Measurements from ENCODE around the gene E2F6. TPM values are rescaled to one million over a fixed set of nuclear protein-coding genes. Genes with fewer than 3 reads are reported as not detected.

The E2F6 gene
- total and polyA plus RNA-seq, 2 of the 13 experiments (the other 11 are each of a cell fraction or from before 2014, with no cell fraction given), result 27.3 to 36.0 TPM

DNA sequence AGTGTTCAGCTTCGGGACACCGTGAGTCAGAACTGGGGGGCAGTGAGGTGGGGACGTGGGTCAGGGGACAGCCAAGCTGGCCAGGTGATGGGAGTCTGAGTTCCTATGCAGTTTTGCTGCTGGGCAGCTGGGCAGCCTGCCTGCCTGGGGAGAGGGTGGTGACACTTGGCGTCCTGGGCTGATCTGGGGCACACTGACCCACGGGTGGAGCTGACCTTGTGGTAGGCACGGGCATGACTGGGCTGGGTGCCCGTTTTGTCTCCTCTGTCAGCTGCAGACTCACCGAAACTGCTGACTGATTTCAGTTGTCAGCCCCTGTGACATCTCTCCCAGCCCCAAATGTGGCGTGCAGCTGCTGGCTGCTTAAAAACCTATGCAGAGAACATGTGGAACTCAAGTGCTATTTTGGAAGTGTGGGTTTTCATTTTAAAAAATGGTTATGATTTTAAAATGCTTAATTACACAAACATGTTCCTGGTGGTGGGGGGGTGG is 32.6 kb upstream of the E2F6 start (continued):
- TF ChIP-seq CCAR2 (optimal IDR thresholded peaks at IDR 0.05; ENCODE audit: low read depth, low read length) (no peak), NCOA2 (CRISPR knock-in tag; IDR thresholded peaks at IDR 0.05) (peak; percentile 21; the same call in 1 of the 2 replicates), HCFC1 (IDR thresholded peaks at IDR 0.05; ENCODE audit: low read depth, low read length) (no peak), ZNF83 (CRISPR knock-in tag; IDR thresholded peaks at IDR 0.05; ENCODE audit: borderline replicate concordance) (0 out of 2 replicates have a peak, but pooled peaks have one; percentile 71), ZNF124 (CRISPR knock-in tag; IDR thresholded peaks at IDR 0.05) (no peak), FOXJ3 (CRISPR knock-in tag; IDR thresholded peaks at IDR 0.05; ENCODE audit: borderline replicate concordance) (no peak), RBFOX2 (IDR thresholded peaks at IDR 0.05; ENCODE audit: low read depth, low read length) (peak; percentile 90), ZMYM2 (CRISPR knock-in tag; IDR thresholded peaks at IDR 0.05) (no peak), ZNF34 (CRISPR knock-in tag; IDR thresholded peaks at IDR 0.05; ENCODE audit: borderline replicate concordance) (no peak), ZSCAN21 (CRISPR knock-in tag; IDR thresholded peaks at IDR 0.05; ENCODE audit: borderline replicate concordance) (peak; percentile 50; the same call in 1 of the 2 replicates), FOSL1 (CRISPR knock-in tag; IDR thresholded peaks at IDR 0.05; ENCODE audit: borderline replicate concordance) (no peak), GABPA (IDR thresholded peaks at IDR 0.05; ENCODE audit: low read depth, low read length) (no peak), GABPA (CRISPR knock-in tag; IDR thresholded peaks at IDR 0.05; ENCODE audit: low read depth) (no peak), BHLHE40 (IDR thresholded peaks at IDR 0.05; ENCODE audit: low read length) (peak; percentile 63; the same call in 1 of the 2 replicates), HMGA1 (CRISPR knock-in tag; conservative IDR thresholded peaks at IDR 0.05) (no peak), MTF1 (CRISPR knock-in tag; IDR thresholded peaks at IDR 0.05) (no peak), NONO (IDR thresholded peaks at IDR 0.05) (no peak), NONO (CRISPR knock-in tag; conservative IDR thresholded peaks at IDR 0.05) (no peak), MEIS2 (CRISPR knock-in tag; IDR thresholded peaks at IDR 0.05) (no peak), KAT7 (CRISPR knock-in tag; IDR thresholded peaks at IDR 0.05; ENCODE audit: borderline replicate concordance) (no peak), ZNF282 (IDR thresholded peaks at IDR 0.05; ENCODE audit: partially characterized antibody) (no peak)
- TF ChIP-seq, protein P1, sequence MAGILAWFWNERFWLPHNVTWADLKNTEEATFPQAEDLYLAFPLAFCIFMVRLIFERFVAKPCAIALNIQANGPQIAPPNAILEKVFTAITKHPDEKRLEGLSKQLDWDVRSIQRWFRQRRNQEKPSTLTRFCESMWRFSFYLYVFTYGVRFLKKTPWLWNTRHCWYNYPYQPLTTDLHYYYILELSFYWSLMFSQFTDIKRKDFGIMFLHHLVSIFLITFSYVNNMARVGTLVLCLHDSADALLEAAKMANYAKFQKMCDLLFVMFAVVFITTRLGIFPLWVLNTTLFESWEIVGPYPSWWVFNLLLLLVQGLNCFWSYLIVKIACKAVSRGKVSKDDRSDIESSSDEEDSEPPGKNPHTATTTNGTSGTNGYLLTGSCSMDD (CRISPR knock-in tag; IDR thresholded peaks at IDR 0.05), result no peak
- TF ChIP-seq, protein P2, sequence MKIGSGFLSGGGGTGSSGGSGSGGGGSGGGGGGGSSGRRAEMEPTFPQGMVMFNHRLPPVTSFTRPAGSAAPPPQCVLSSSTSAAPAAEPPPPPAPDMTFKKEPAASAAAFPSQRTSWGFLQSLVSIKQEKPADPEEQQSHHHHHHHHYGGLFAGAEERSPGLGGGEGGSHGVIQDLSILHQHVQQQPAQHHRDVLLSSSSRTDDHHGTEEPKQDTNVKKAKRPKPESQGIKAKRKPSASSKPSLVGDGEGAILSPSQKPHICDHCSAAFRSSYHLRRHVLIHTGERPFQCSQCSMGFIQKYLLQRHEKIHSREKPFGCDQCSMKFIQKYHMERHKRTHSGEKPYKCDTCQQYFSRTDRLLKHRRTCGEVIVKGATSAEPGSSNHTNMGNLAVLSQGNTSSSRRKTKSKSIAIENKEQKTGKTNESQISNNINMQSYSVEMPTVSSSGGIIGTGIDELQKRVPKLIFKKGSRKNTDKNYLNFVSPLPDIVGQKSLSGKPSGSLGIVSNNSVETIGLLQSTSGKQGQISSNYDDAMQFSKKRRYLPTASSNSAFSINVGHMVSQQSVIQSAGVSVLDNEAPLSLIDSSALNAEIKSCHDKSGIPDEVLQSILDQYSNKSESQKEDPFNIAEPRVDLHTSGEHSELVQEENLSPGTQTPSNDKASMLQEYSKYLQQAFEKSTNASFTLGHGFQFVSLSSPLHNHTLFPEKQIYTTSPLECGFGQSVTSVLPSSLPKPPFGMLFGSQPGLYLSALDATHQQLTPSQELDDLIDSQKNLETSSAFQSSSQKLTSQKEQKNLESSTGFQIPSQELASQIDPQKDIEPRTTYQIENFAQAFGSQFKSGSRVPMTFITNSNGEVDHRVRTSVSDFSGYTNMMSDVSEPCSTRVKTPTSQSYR (CRISPR knock-in tag; IDR thresholded peaks at IDR 0.05; ENCODE audit: borderline replicate concordance), result 0 out of 2 replicates have a peak, but pooled peaks have one; percentile 29
- TF ChIP-seq, protein P3, sequence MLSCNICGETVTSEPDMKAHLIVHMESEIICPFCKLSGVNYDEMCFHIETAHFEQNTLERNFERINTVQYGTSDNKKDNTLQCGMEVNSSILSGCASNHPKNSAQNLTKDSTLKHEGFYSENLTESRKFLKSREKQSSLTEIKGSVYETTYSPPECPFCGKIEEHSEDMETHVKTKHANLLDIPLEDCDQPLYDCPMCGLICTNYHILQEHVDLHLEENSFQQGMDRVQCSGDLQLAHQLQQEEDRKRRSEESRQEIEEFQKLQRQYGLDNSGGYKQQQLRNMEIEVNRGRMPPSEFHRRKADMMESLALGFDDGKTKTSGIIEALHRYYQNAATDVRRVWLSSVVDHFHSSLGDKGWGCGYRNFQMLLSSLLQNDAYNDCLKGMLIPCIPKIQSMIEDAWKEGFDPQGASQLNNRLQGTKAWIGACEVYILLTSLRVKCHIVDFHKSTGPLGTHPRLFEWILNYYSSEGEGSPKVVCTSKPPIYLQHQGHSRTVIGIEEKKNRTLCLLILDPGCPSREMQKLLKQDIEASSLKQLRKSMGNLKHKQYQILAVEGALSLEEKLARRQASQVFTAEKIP (CRISPR knock-in tag; IDR thresholded peaks at IDR 0.05; ENCODE audit: borderline replicate concordance), result no peak
- TF ChIP-seq, protein P4, sequence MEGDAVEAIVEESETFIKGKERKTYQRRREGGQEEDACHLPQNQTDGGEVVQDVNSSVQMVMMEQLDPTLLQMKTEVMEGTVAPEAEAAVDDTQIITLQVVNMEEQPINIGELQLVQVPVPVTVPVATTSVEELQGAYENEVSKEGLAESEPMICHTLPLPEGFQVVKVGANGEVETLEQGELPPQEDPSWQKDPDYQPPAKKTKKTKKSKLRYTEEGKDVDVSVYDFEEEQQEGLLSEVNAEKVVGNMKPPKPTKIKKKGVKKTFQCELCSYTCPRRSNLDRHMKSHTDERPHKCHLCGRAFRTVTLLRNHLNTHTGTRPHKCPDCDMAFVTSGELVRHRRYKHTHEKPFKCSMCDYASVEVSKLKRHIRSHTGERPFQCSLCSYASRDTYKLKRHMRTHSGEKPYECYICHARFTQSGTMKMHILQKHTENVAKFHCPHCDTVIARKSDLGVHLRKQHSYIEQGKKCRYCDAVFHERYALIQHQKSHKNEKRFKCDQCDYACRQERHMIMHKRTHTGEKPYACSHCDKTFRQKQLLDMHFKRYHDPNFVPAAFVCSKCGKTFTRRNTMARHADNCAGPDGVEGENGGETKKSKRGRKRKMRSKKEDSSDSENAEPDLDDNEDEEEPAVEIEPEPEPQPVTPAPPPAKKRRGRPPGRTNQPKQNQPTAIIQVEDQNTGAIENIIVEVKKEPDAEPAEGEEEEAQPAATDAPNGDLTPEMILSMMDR (CRISPR knock-in tag; IDR thresholded peaks at IDR 0.05), result no peak

Data from HepG2 (cell line).